H9 (cell line): ENCODE results near the gene TMCC1. TPM values are rescaled to one million over a fixed set of nuclear protein-coding genes. Genes with fewer than 3 reads are reported as not detected.

ENCODE experiments used
- DNase-seq: peaks from one replicate; pipeline ENCODE4 v3.0.0-alpha.2; 2017
- H2AFZ ChIP-seq: one replicate; pipeline ENCODE4 v1.6.1; 2013; ENCODE audit warnings: mild to moderate bottlenecking, low read length, control low read depth, moderate library complexity
- H2AK5ac ChIP-seq: 2 replicates; pipeline ENCODE4 v1.6.1; 2013; ENCODE audit warnings: low read length, control low read depth, mixed read lengths; ENCODE audit not compliant: insufficient read length
- H2BK120ac ChIP-seq: one replicate; pipeline ENCODE4 v1.6.1; 2013; ENCODE audit warnings: low read depth, mild to moderate bottlenecking, low read length, control low read depth, inconsistent platforms; ENCODE audit not compliant: poor library complexity, severe bottlenecking
- H2BK12ac ChIP-seq: 2 replicates; pipeline ENCODE4 v1.6.1; 2013; ENCODE audit warnings: low read length, control low read depth, mixed read lengths, low read depth; ENCODE audit not compliant: insufficient read length
- H2BK15ac ChIP-seq: 2 replicates; pipeline ENCODE4 v1.6.1; 2013; ENCODE audit warnings: low read depth, low read length, control low read depth
- H2BK20ac ChIP-seq: one replicate; pipeline ENCODE4 v1.6.1; 2013; ENCODE audit warnings: low read depth, mild to moderate bottlenecking, low read length, control low read depth, inconsistent platforms; ENCODE audit not compliant: poor library complexity, severe bottlenecking
- H2BK5ac ChIP-seq: 2 replicates; pipeline ENCODE4 v1.6.1; 2013; ENCODE audit warnings: low read length, control low read depth, mixed read lengths; ENCODE audit not compliant: insufficient read length
- H3K14ac ChIP-seq: 2 replicates; pipeline ENCODE4 v1.6.1; 2013; ENCODE audit warnings: low read length, control low read depth; ENCODE audit not compliant: insufficient read depth
- H3K18ac ChIP-seq: 2 replicates; pipeline ENCODE4 v1.6.1; 2013; ENCODE audit warnings: low read depth, mild to moderate bottlenecking, mixed read lengths, low read length, control low read depth; ENCODE audit not compliant: insufficient read length
- H3K23ac ChIP-seq: 2 replicates; pipeline ENCODE4 v1.6.1; 2013; ENCODE audit warnings: low read length, control low read depth, mixed read lengths, low read depth; ENCODE audit not compliant: insufficient read length
- H3K23me2 ChIP-seq: 2 replicates; pipeline ENCODE4 v1.6.1; 2013; ENCODE audit warnings: low read depth, mild to moderate bottlenecking, mixed read lengths, low read length, control low read depth; ENCODE audit not compliant: insufficient read length, poor library complexity, severe bottlenecking
- H3K27ac ChIP-seq: 2 replicates; pipeline ENCODE4 v1.5.1; 2013; ENCODE audit warnings: low read length, control low read depth, mixed read lengths, low read depth; ENCODE audit not compliant: insufficient read length
- H3K27me3 ChIP-seq: 2 replicates; pipeline ENCODE4 v1.6.1; 2013; ENCODE audit warnings: low read length, control low read depth, inconsistent platforms; ENCODE audit not compliant: insufficient read depth
- H3K4ac ChIP-seq: 2 replicates; pipeline ENCODE4 v1.6.1; 2013; ENCODE audit warnings: low read depth, mild to moderate bottlenecking, control low read depth, inconsistent platforms, low read length, moderate library complexity
- H3K4me1 ChIP-seq: 2 replicates; pipeline ENCODE4 v1.6.1; 2013; ENCODE audit warnings: low read length, control low read depth, inconsistent platforms; ENCODE audit not compliant: insufficient read depth
- H3K4me2 ChIP-seq: 2 replicates; pipeline ENCODE4 v1.6.1; 2013; ENCODE audit warnings: low read length, control low read depth, mixed read lengths; ENCODE audit not compliant: insufficient read length, insufficient read depth
- H3K56ac ChIP-seq: 2 replicates; pipeline ENCODE4 v1.6.1; 2013; ENCODE audit warnings: low read depth, mild to moderate bottlenecking, mixed read lengths, low read length, control low read depth; ENCODE audit not compliant: insufficient read length
- H3K79me1 ChIP-seq: 2 replicates; pipeline ENCODE4 v1.6.1; 2013; ENCODE audit warnings: low read depth, mild to moderate bottlenecking, moderate library complexity, low read length, control low read depth, inconsistent platforms; ENCODE audit not compliant: insufficient read depth, poor library complexity, severe bottlenecking
- H3K79me2 ChIP-seq: 2 replicates; pipeline ENCODE4 v1.6.1; 2013; ENCODE audit warnings: low read length, control low read depth, inconsistent platforms; ENCODE audit not compliant: insufficient read depth
- H3K9ac ChIP-seq: 2 replicates; pipeline ENCODE4 v1.6.1; 2013; ENCODE audit warnings: low read length, control low read depth, mixed read lengths; ENCODE audit not compliant: insufficient read length; ENCODE audit errors: extremely low read depth
- H3K9me3 ChIP-seq: one replicate; pipeline ENCODE4 v1.6.1; 2013; ENCODE audit warnings: low read depth, low read length, inconsistent platforms; ENCODE audit not compliant: control insufficient read depth
- H3T11ph ChIP-seq: one replicate; pipeline ENCODE4 v1.6.1; 2013; ENCODE audit warnings: mild to moderate bottlenecking, low read length, control low read depth, inconsistent platforms
- H4K20me1 ChIP-seq: one replicate; pipeline ENCODE4 v1.6.1; 2013; ENCODE audit not compliant: control insufficient read depth, insufficient read length, insufficient read depth
- H4K5ac ChIP-seq: 2 replicates; pipeline ENCODE4 v1.6.1; 2013; ENCODE audit warnings: low read depth, mild to moderate bottlenecking, mixed read lengths, low read length, control low read depth; ENCODE audit not compliant: insufficient read length
- H4K8ac ChIP-seq: replicated peaks from 2 replicates; pipeline ENCODE4 v1.6.1; 2013; ENCODE audit warnings: low read length, control low read depth, mixed read lengths, low read depth; ENCODE audit not compliant: insufficient read length
- H4K91ac ChIP-seq: 2 replicates; pipeline ENCODE4 v1.6.1; 2013; ENCODE audit warnings: low read depth, mild to moderate bottlenecking, moderate library complexity, mixed read lengths, low read length, control low read depth; ENCODE audit not compliant: insufficient read length
- H3K27ac Mint-ChIP-seq, 3 experiments: 2 replicates in 2 of 3; 3 replicates in 1 of 3; pipeline ENCODE4 v1.8.0; 2020 to 2021; ENCODE audit warnings: mixed read lengths in 3 of 3, mild to moderate bottlenecking in 1 of 3, moderate library complexity in 1 of 3
- H3K27me3 Mint-ChIP-seq: 2 replicates; pipeline ENCODE4 v1.8.0; 2021; ENCODE audit warnings: low read depth, mild to moderate bottlenecking, moderate library complexity, mixed read lengths
- H3K36me3 Mint-ChIP-seq, 3 experiments: 2 replicates in 2 of 3; 3 replicates in 1 of 3; pipeline ENCODE4 v1.8.0; 2020 to 2021; ENCODE audit warnings: low read depth in 3 of 3, mixed read lengths in 3 of 3; ENCODE audit not compliant: insufficient read depth in 1 of 3
- H3K4me1 Mint-ChIP-seq, 2 experiments: 2 replicates each; pipeline ENCODE4 v1.8.0; 2020; ENCODE audit warnings: mixed read lengths in 2 of 2
- H3K4me3 Mint-ChIP-seq, 2 experiments: 2 replicates in 1 of 2; 3 replicates in 1 of 2; pipeline ENCODE4 v1.8.0; 2020 to 2021; ENCODE audit warnings: mild to moderate bottlenecking in 2 of 2, mixed read lengths in 2 of 2, moderate library complexity in 1 of 2
- H3K9me3 Mint-ChIP-seq, 2 experiments: 2 replicates in 1 of 2; 3 replicates in 1 of 2; pipeline ENCODE4 v1.8.0; 2020; ENCODE audit warnings: mild to moderate bottlenecking in 2 of 2, mixed read lengths in 2 of 2, moderate library complexity in 1 of 2
- WGBS: extraction: QIAGEN DNeasy Blood & Tissue Kit; methylation state at CpG from one replicate; pipeline ENCODE4 v1.1.7; 2013; ENCODE audit warnings: missing lambda C conversion rate, low lambda C conversion rate, mixed read lengths; ENCODE audit not compliant: insufficient read length; ENCODE audit errors: extremely low coverage; 5-methylcytosine and 5-hydroxymethylcytosine counted together
- total RNA-seq: library from RNA; stranded (reverse); gene quantifications from 2 replicates; pipeline ENCODE4 v1.2.1, GENCODE V29; 2021
- TF ChIP-seq, protein P1 (sequence below): fragments of 200-600 bp; sonication (generic); conservative IDR thresholded peaks from 3 replicates; pipeline ENCODE4 v1.8.0; 2021; ENCODE audit warnings: antibody characterized with exemption, mild to moderate bottlenecking

Gene TMCC1
- total RNA-seq, 1 experiment from 2014 or later: 24.4 TPM

DNA sequence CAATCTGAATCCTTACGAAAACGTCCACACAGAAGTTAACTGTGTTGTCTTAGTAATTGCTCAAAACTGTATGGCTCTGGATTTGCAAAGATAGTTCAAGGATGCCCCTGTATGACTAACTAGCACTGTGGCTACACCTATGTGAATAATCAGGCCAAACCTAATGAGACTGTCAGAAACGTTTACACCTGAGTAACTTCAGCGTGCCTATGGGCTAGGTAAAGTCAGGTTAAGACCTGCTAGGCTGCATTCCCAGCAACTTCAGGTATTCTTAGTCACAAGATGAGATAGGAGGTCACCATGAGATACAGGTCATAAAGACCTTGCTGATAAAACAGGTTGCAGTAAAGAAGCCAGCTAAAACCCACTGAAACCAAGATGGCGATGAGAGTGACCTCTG, 199.3 kb downstream of the TMCC1 start:
- Histone ChIP-seq H3K4ac (no peak overlapping the region), H3T11ph (no peak overlapping the region), H3K56ac (no peak overlapping the region), H2AFZ (no peak overlapping the region), H2BK20ac (no peak overlapping the region), H3K27me3 (no peaks in the 10 kb centered on the region), H2BK120ac (no peak overlapping the region), H3K79me1 (no peaks in the 10 kb centered on the region), H3K14ac (no peak overlapping the region), H4K5ac (no peak overlapping the region), H3K9ac (no peak overlapping the region), H3K23ac (no peak overlapping the region), H3K23me2 (no peaks in the 10 kb centered on the region), H3K4me2 (no peak overlapping the region), H4K8ac (no peak overlapping the region), H4K91ac (no peak overlapping the region), H3K79me2 (no peaks in the 10 kb centered on the region), H4K20me1 (no peaks in the 10 kb centered on the region), H2BK12ac (no peak overlapping the region), H3K9me3 (peaks cover 8% of the 10 kb centered on the region), H2BK5ac (no peak overlapping the region), H3K18ac (no peak overlapping the region), H2BK15ac (0 out of 2 replicates have a peak overlapping the region, but pooled peaks have one; percentile 52), H3K27ac (no peak overlapping the region), H2AK5ac (no peak overlapping the region), H3K4me1 (peaks cover 7% of the 10 kb centered on the region; the same call in 1 of the 2 replicates)
- H3K36me3 Mint-ChIP-seq: peaks cover 33 to 38% (median 33%) of the 10 kb centered on the region in 3 experiments
- H3K4me1 Mint-ChIP-seq: peaks cover 41 to 49% of the 10 kb centered on the region in 2 experiments
- H3K27me3 Mint-ChIP-seq: no peaks in the 10 kb centered on the region
- no peak overlapping the region for H3K27ac Mint-ChIP-seq
- no peak for DNase-seq
- H3K9me3 Mint-ChIP-seq: peaks cover 34% of the 10 kb centered on the region in 2 experiments
- no CpG with 5 or more reads among the region's 5 CpGs for WGBS
- H3K4me3 Mint-ChIP-seq: no peak overlapping the region
- TF ChIP-seq, protein P1, sequence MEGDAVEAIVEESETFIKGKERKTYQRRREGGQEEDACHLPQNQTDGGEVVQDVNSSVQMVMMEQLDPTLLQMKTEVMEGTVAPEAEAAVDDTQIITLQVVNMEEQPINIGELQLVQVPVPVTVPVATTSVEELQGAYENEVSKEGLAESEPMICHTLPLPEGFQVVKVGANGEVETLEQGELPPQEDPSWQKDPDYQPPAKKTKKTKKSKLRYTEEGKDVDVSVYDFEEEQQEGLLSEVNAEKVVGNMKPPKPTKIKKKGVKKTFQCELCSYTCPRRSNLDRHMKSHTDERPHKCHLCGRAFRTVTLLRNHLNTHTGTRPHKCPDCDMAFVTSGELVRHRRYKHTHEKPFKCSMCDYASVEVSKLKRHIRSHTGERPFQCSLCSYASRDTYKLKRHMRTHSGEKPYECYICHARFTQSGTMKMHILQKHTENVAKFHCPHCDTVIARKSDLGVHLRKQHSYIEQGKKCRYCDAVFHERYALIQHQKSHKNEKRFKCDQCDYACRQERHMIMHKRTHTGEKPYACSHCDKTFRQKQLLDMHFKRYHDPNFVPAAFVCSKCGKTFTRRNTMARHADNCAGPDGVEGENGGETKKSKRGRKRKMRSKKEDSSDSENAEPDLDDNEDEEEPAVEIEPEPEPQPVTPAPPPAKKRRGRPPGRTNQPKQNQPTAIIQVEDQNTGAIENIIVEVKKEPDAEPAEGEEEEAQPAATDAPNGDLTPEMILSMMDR: no peak
